ENCODE measurements around the gene PCDHB1. TPM values are rescaled to one million over a fixed set of nuclear protein-coding genes. Genes with fewer than 3 reads are reported as not detected.
"Not testable (repeated sequence)": the region's sequence is repeated elsewhere in the genome, so short reads cannot be mapped to it uniquely, and the experiment has no call there.

Gene PCDHB1
- total RNA-seq, 1 experiment from 2014 or later = 0.07 TPM

- H3K27me3 ChIP-seq (ENCODE audit: insufficient read depth, low read length); H3K4me2 ChIP-seq (ENCODE audit: insufficient read depth, insufficient read length, low read length); H3K27ac ChIP-seq (ENCODE audit: insufficient read length, low read depth, low read length); H3K9me3 ChIP-seq (ENCODE audit: control insufficient read depth, low read depth, low read length); H2BK5ac ChIP-seq (ENCODE audit: insufficient read length, low read length); H4K91ac ChIP-seq (ENCODE audit: insufficient read length, low read depth, low read length); H3K4ac ChIP-seq (ENCODE audit: low read depth, low read length); H2BK15ac ChIP-seq (ENCODE audit: low read depth, low read length); DNase-seq; H4K5ac ChIP-seq (ENCODE audit: insufficient read length, low read depth, low read length); H3K23me2 ChIP-seq (ENCODE audit: insufficient read length, low read depth, low read length, poor library complexity, severe bottlenecking); H2AFZ ChIP-seq (ENCODE audit: low read length); H4K8ac ChIP-seq (replicated peaks; ENCODE audit: insufficient read length, low read depth, low read length); H2BK120ac ChIP-seq (ENCODE audit: low read depth, low read length, poor library complexity, severe bottlenecking); H3T11ph ChIP-seq (ENCODE audit: low read length); H2BK20ac ChIP-seq (ENCODE audit: low read depth, low read length, poor library complexity, severe bottlenecking); H3K4me1 ChIP-seq (ENCODE audit: insufficient read depth, low read length); H3K27me3 Mint-ChIP-seq (ENCODE audit: low read depth); H3K79me1 ChIP-seq (ENCODE audit: insufficient read depth, low read depth, low read length, poor library complexity, severe bottlenecking); H3K79me2 ChIP-seq (ENCODE audit: insufficient read depth, low read length); H3K14ac ChIP-seq (ENCODE audit: insufficient read depth, low read length); H3K9ac ChIP-seq (ENCODE audit: extremely low read depth, insufficient read length, low read length); H3K27ac Mint-ChIP-seq; H2BK12ac ChIP-seq (ENCODE audit: insufficient read length, low read depth, low read length); H4K20me1 ChIP-seq (ENCODE audit: control insufficient read depth, insufficient read depth, insufficient read length); H3K56ac ChIP-seq (ENCODE audit: insufficient read length, low read depth, low read length); H3K4me1 Mint-ChIP-seq; H3K23ac ChIP-seq (ENCODE audit: insufficient read length, low read depth, low read length); H2AK5ac ChIP-seq (ENCODE audit: insufficient read length, low read length); H3K18ac ChIP-seq (ENCODE audit: insufficient read length, low read depth, low read length); H3K4me3 Mint-ChIP-seq: not testable (repeated sequence)
- WGBS (ENCODE audit: extremely low coverage, insufficient read length, low lambda C conversion rate) = no CpG with 5 or more reads among the region's 38 CpGs
- peaks cover 35 to 48% of the 10 kb centered on the region in 2 experiments for H3K9me3 Mint-ChIP-seq
- H3K36me3 Mint-ChIP-seq (ENCODE audit: insufficient read depth in 1 of 3, low read depth in 3 of 3) = peaks cover 24 to 67% (median 50%) of the 10 kb centered on the region in 3 experiments
Observed at GRCh38 chr5:141102471-141102870, 51.3 kb downstream of the PCDHB1 start.
